CD4-positive, alpha-beta T cell (primary cell): ENCODE data around the gene OBP2B. TPM values are rescaled to one million over a fixed set of nuclear protein-coding genes. Genes with fewer than 3 reads are reported as not detected.
A peak's percentile ranks its signal among the peaks of the same experiment; 100 is the strongest.

Experiments used
- ATAC-seq: fragments of 200-7000 bp; cut with Tn5 transposase; one replicate; pipeline ENCODE4 v1.10.0; 2022; ENCODE audit warnings: mild to moderate bottlenecking; ENCODE audit not compliant: poor library complexity
- CTCF ChIA-PET: fragments of 350-600 bp; sonication (Branson Sonifier 250); formaldehyde crosslinking; loops from one replicate; lab custom pipeline; 2021; ENCODE audit warnings: antibody characterized with exemption, inconsistent platforms; lab: Charles Lee
- POLR2A ChIA-PET: fragments of 350-600 bp; sonication (Branson Sonifier 250); formaldehyde crosslinking; loops from one replicate; lab custom pipeline; 2021; ENCODE audit warnings: antibody characterized with exemption, inconsistent platforms; lab: Charles Lee
- DNase-seq, 14 experiments: peaks; one replicate each; pipeline ENCODE4 v3.0.0-alpha.2; 2013 to 2020; ENCODE audit warnings: mixed read lengths in 2 of 14
- H3K27ac ChIP-seq, 2 donors: one replicate each; pipeline versions ENCODE4 v1.5.1 to v1.7.0; 2013; ENCODE audit warnings: low read length in 2 of 2, low read depth in 1 of 2, mild to moderate bottlenecking in 1 of 2
- H3K27me3 ChIP-seq, 2 experiments: 1 replicate in 1 of 2; 2 replicates in 1 of 2; pipeline versions ENCODE4 v1.6.1 to v1.7.0; 2013; ENCODE audit warnings: low read length in 2 of 2, control low read depth in 1 of 2, mild to moderate bottlenecking in 1 of 2, moderate library complexity in 1 of 2; ENCODE audit not compliant: insufficient read depth in 2 of 2, control insufficient read depth in 1 of 2
- H3K36me3 ChIP-seq: one replicate; pipeline ENCODE4 v1.6.1; 2013; ENCODE audit warnings: low read length, control low read depth; ENCODE audit not compliant: insufficient read depth
- H3K4me1 ChIP-seq: one replicate; pipeline ENCODE4 v1.6.1; 2013; ENCODE audit warnings: low read length, control low read depth; ENCODE audit not compliant: insufficient read depth
- H3K4me3 ChIP-seq: one replicate; pipeline ENCODE4 v1.5.1; 2013; ENCODE audit warnings: mild to moderate bottlenecking, low read length, moderate library complexity
- H3K9me3 ChIP-seq, 2 experiments: 1 replicate in 1 of 2; 2 replicates in 1 of 2; pipeline versions ENCODE4 v1.6.1 to v1.7.0; 2013; ENCODE audit warnings: low read length in 2 of 2, mild to moderate bottlenecking in 2 of 2, control low read depth in 1 of 2, moderate library complexity in 1 of 2; ENCODE audit not compliant: control insufficient read depth in 1 of 2, insufficient read depth in 1 of 2
- H3K27ac Mint-ChIP-seq: one replicate; pipeline ENCODE4 v1.8.0; 2020; ENCODE audit warnings: mixed read lengths
- H3K27me3 Mint-ChIP-seq: one replicate; pipeline ENCODE4 v1.8.0; 2021; ENCODE audit warnings: mixed read lengths
- H3K36me3 Mint-ChIP-seq: one replicate; pipeline ENCODE4 v1.8.0; 2021; ENCODE audit warnings: low read depth, mixed read lengths
- H3K4me1 Mint-ChIP-seq: one replicate; pipeline ENCODE4 v1.8.0; 2021; ENCODE audit warnings: low read depth, mixed read lengths
- H3K4me3 Mint-ChIP-seq: one replicate; pipeline ENCODE4 v1.8.0; 2020; ENCODE audit warnings: mild to moderate bottlenecking, mixed read lengths
- H3K9me3 Mint-ChIP-seq: one replicate; pipeline ENCODE4 v1.8.0; 2020; ENCODE audit warnings: mixed read lengths
- CTCF ChIP-seq: fragments of 200-600 bp; IDR thresholded peaks from one replicate; pipeline ENCODE4 v1.8.0; 2022; ENCODE audit warnings: antibody characterized with exemption, mild to moderate bottlenecking
- intact Hi-C, 2 experiments: fragments of 100-400 bp; cut with DNase I in 1 of 2; cut with micrococcal nuclease in 1 of 2; formaldehyde crosslinking; loops; one replicate each; pipeline versions ENCODE4 v1.15.1 to v1.9.0; 2023 to 2025; cut with DNase I, micrococcal nuclease
- total RNA-seq, 174 experiments: library from RNA in 2 of 174; stranded (reverse) in 2 of 174; gene quantifications; one replicate each; pipeline ENCODE4 v1.2.3 and lab custom pipeline; 2021 to 2026

Gene OBP2B
- total RNA-seq, 2 experiments from 2014 or later: not detected

- H3K4me1 ChIP-seq: peaks cover 18% of the 10 kb centered on the region
- peak within 1 kb of the TSS; percentile 55 for H3K4me3 ChIP-seq
- no peak within 1 kb of the TSS for H3K27ac ChIP-seq
- H3K27me3 ChIP-seq: no peaks in the 10 kb centered on the region
- Mint-ChIP-seq H3K4me1 (peaks cover 13% of the 10 kb centered on the region), H3K27me3 (no peaks in the 10 kb centered on the region), H3K9me3 (no peaks in the 10 kb centered on the region), H3K27ac (no peak within 1 kb of the TSS), H3K4me3 (peak within 1 kb of the TSS; percentile 80), H3K36me3 (no peaks in the 10 kb centered on the region)
- peak in 9 of 14 experiments; percentile 18 to 67 (median 36) for DNase-seq
- no peak for TF ChIP-seq CTCF
- intact Hi-C loops: no loop called here
- no peaks in the 10 kb centered on the region for H3K9me3 ChIP-seq
- ATAC-seq: peak; percentile 60
- ChIA-PET POLR2A (interaction anchor here (1.2 kb wide), 1 partner anchor 20 kb away, joined by 3 read pairs; no protein-coding TSS in a partner anchor), CTCF (no interaction called here)
- H3K36me3 ChIP-seq: no peaks in the 10 kb centered on the region
Measured at GRCh38 chr9:133163504-133164172, 45.4 kb downstream of the OBP2B start, which contains the start of gene GBGT1. Gene GBGT1, minus strand, starts transcription at chr9:133163914. Its CDS starts 1,502 bp downstream, at chr9:133162412.

- H3K36me3 Mint-ChIP-seq: no peaks in the 10 kb centered on the region
- CTCF ChIA-PET: no interaction called here
- H3K27me3 Mint-ChIP-seq: no peaks in the 10 kb centered on the region
- Histone ChIP-seq H3K27me3 (no peaks in the 10 kb centered on the region), H3K4me3 (peak overlapping the region; percentile 55), H3K4me1 (peaks cover 18% of the 10 kb centered on the region), H3K36me3 (no peaks in the 10 kb centered on the region), H3K9me3 (no peaks in the 10 kb centered on the region), H3K27ac (no peak overlapping the region)
- DNase-seq (peak in 1 of 14 experiments; percentile 27), ATAC-seq (no peak)
- POLR2A ChIA-PET: no interaction called here
- H3K9me3 Mint-ChIP-seq: no peaks in the 10 kb centered on the region
- intact Hi-C loops: no loop called here
- H3K4me3 Mint-ChIP-seq: peak overlapping the region; percentile 65
- peaks cover 13% of the 10 kb centered on the region for H3K4me1 Mint-ChIP-seq
- no peak for TF ChIP-seq CTCF
- no peak overlapping the region for H3K27ac Mint-ChIP-seq
Measured at GRCh38 chr9:133162861-133163503, 46.1 kb downstream of the OBP2B start.

GRCh38 chr9:133161547-133161950 is 47.5 kb downstream of the OBP2B start:
- ChIA-PET CTCF (interaction anchor here (0.9 to 1.7 kb wide), 2 partner anchors 14 to 140 kb away, joined by 3 to 7 read pairs; no protein-coding TSS in a partner anchor), POLR2A (no interaction called here)
- DNase-seq (no peak), ATAC-seq (no peak)
- intact Hi-C loops: no loop called here
- no peaks in the 10 kb centered on the region for H3K36me3 Mint-ChIP-seq
- H3K9me3 Mint-ChIP-seq: no peaks in the 10 kb centered on the region
- H3K9me3 ChIP-seq: no peaks in the 10 kb centered on the region
- H3K4me1 Mint-ChIP-seq: peaks cover 13% of the 10 kb centered on the region
- H3K4me3 Mint-ChIP-seq: peak overlapping the region; percentile 71
- peaks cover 18% of the 10 kb centered on the region for H3K4me1 ChIP-seq
- no peaks in the 10 kb centered on the region for H3K27me3 Mint-ChIP-seq
- H3K27ac Mint-ChIP-seq: peak overlapping the region; percentile 16
- no peaks in the 10 kb centered on the region for H3K36me3 ChIP-seq
- no peak for TF ChIP-seq CTCF
- H3K27ac ChIP-seq: no peak overlapping the region
- H3K27me3 ChIP-seq: no peaks in the 10 kb centered on the region
- no peak overlapping the region for H3K4me3 ChIP-seq
